Immature natural killer cell (primary cell): Measurements from ENCODE around the gene CHST11. TPM values are rescaled to one million over a fixed set of nuclear protein-coding genes. Genes with fewer than 3 reads are reported as not detected.

Experiments
- DNase-seq, 3 donors: peaks; one replicate each; pipeline ENCODE4 v3.0.0; 2022; ENCODE audit warnings: mixed read lengths in 1 of 3
- H3K27ac Mint-ChIP-seq, 6 donors: one replicate each; pipeline ENCODE4 v1.8.0; 2020; ENCODE audit warnings: mixed read lengths in 6 of 6, mild to moderate bottlenecking in 5 of 6, inconsistent platforms in 4 of 6, moderate library complexity in 3 of 6
- H3K27me3 Mint-ChIP-seq, 3 donors: one replicate each; pipeline ENCODE4 v1.8.0; 2020 to 2021; ENCODE audit warnings: low read depth in 3 of 3, mild to moderate bottlenecking in 3 of 3, mixed read lengths in 3 of 3, moderate library complexity in 3 of 3, inconsistent platforms in 1 of 3
- H3K36me3 Mint-ChIP-seq, 3 donors: one replicate each; pipeline ENCODE4 v1.8.0; 2020; ENCODE audit warnings: mixed read lengths in 3 of 3, inconsistent platforms in 2 of 3, mild to moderate bottlenecking in 2 of 3
- H3K4me1 Mint-ChIP-seq, 2 donors: one replicate each; pipeline ENCODE4 v1.8.0; 2020; ENCODE audit warnings: inconsistent platforms in 2 of 2, mild to moderate bottlenecking in 2 of 2, mixed read lengths in 2 of 2, moderate library complexity in 1 of 2
- H3K4me3 Mint-ChIP-seq, 5 donors: one replicate each; pipeline ENCODE4 v1.8.0; 2020; ENCODE audit warnings: mild to moderate bottlenecking in 5 of 5, mixed read lengths in 5 of 5, inconsistent platforms in 3 of 5, moderate library complexity in 3 of 5
- H3K9me3 Mint-ChIP-seq, 6 donors: one replicate each; pipeline ENCODE4 v1.8.0; 2020; ENCODE audit warnings: mild to moderate bottlenecking in 6 of 6, mixed read lengths in 6 of 6, inconsistent platforms in 4 of 6, moderate library complexity in 3 of 6
- polyA plus RNA-seq, 3 donors: library from polyadenylated mRNA; unstranded; fragments of 300-500 nt; fragmentation: Illumina TruSeq; gene quantifications; one replicate each; pipeline ENCODE4 v1.2.3, GENCODE V29; 2021

Gene CHST11
- polyA plus RNA-seq, 3 donors from 2014 or later = 42.5 to 90.1 (median 78.4) TPM

DNA sequence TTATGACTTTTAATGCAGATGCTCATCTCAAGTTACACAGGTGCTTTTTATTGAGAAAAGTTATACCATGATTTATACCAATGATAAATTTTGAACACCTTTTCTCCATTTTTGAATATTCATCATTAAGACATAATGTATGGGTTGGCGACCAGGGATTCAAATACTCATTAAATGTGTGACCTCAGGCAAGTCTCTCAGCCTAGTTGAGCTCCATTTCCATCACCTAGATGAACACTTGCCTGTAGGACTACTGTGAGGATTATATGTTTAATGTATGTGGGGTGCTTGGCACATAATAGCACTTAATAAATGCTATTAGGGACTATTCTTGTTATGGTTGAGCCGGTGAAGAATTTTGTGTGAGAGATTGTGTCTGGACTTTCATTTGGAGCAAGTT is 228.6 kb downstream of the CHST11 start:
- H3K4me3 Mint-ChIP-seq = peak overlapping the region in 3 of 5 donors; percentile 18 to 48 (median 35)
- H3K9me3 Mint-ChIP-seq = no peaks in the 10 kb centered on the region
- DNase-seq = no peak
- peak overlapping the region; percentile 36 to 85 (median 62) for H3K27ac Mint-ChIP-seq
- H3K36me3 Mint-ChIP-seq = no peaks in the 10 kb centered on the region
- peaks cover 5 to 14% (median 14%) of the 10 kb centered on the region in 3 donors for H3K27me3 Mint-ChIP-seq
- H3K4me1 Mint-ChIP-seq = peaks cover 98 to 99% of the 10 kb centered on the region in 2 donors

DNA sequence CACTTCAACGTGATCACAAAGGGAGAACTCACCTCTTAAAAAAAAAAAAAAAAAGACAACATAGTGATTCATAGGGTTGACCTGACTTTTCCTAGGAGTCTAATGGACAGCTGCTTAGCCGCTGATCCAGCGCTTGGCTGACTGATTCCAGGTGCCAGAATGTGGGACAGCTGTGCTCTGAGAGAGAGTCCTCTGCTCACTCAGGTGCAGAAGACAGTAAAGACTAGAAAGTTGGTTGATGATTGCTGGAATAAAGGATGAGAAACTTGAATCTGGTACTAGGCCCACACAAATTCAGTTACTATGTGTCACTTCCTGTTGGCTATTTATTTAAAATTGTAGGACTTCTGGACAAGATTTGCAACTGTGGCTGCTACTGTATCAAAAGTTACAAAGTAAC is 229.4 kb downstream of the CHST11 start:
- H3K9me3 Mint-ChIP-seq = no peaks in the 10 kb centered on the region
- no peak for DNase-seq
- peak overlapping the region; percentile 81 to 97 (median 96) for H3K27ac Mint-ChIP-seq
- H3K4me3 Mint-ChIP-seq = peak overlapping the region; percentile 47 to 75 (median 72)
- H3K36me3 Mint-ChIP-seq = no peaks in the 10 kb centered on the region
- peaks cover 98 to 99% of the 10 kb centered on the region in 2 donors for H3K4me1 Mint-ChIP-seq
- H3K27me3 Mint-ChIP-seq = peaks cover 5 to 15% (median 14%) of the 10 kb centered on the region in 3 donors

DNA sequence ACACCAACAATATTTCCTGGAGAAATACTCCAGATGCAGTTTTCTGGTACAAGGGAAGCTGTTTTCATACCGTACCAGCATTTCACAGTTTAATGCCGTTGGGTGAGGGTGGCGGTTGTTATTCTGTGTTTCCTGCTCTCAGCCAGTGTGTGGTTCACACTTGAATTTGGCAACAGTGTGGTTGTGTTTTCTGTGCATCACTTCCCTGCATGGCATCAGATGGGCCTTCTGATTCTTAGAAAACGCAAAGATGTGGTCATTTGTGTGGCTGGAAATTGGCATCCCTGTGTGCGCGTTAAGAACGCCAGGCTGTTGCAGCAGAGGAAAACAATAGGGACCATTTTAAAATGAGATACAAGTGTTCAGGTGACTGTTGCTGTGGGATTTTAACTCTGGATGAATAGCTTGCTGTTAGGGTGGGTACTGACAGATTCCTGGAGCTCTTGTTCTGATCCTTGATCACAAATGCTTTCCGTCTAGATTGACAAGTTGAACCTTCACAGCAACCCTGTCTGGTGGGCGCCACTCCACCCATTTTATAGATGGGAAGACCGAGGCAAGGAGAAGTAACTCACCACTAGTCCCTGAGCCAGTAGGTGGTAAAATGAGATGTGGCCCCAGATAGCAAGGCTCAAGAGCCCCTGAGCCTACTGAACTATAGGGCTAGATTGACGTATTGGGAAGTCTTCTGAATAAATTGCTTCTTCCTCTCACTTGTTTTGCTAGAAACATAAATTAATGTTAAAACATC is 231.2 kb downstream of the CHST11 start:
- Mint-ChIP-seq H3K27me3 (peaks cover 5 to 28% (median 16%) of the 10 kb centered on the region in 3 donors), H3K9me3 (no peaks in the 10 kb centered on the region), H3K4me1 (peaks cover 99 to 100% of the 10 kb centered on the region in 2 donors), H3K36me3 (peaks cover 0 to 2% (median 0%) of the 10 kb centered on the region in 3 donors), H3K27ac (peak overlapping the region; percentile 93 to 98 (median 96)), H3K4me3 (peak overlapping the region; percentile 70 to 87 (median 79))
- DNase-seq = peak; percentile 86 to 88 (median 87)

DNA sequence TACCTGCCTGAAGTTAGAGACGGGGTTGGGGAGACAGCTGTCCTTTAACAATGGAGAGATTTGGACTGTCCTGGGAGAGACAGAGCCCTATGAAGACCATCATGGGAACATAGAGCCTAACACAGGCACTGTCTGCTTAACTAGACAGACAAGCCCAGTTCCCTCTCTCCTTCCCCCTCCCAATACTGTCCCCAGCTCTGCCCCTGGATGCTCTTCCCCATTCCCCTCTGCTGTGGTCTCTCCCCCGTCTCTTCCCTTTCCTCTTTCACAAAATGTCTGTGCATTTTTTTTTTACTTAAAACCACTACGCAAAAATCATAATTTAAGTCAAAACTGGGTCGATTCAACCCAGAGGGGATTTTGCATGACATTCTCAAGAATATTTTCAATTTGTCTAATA is 232.9 kb downstream of the CHST11 start:
- peak overlapping the region in 4 of 5 donors; percentile 1 to 54 (median 26) for H3K4me3 Mint-ChIP-seq
- H3K4me1 Mint-ChIP-seq = peaks cover 99 to 100% of the 10 kb centered on the region in 2 donors
- H3K36me3 Mint-ChIP-seq = peaks cover 0 to 3% (median 0%) of the 10 kb centered on the region in 3 donors
- peak overlapping the region in 5 of 6 donors; percentile 34 to 68 (median 53) for H3K27ac Mint-ChIP-seq
- peaks cover 6 to 37% (median 26%) of the 10 kb centered on the region in 3 donors for H3K27me3 Mint-ChIP-seq
- H3K9me3 Mint-ChIP-seq = no peaks in the 10 kb centered on the region
- no peak for DNase-seq

DNA sequence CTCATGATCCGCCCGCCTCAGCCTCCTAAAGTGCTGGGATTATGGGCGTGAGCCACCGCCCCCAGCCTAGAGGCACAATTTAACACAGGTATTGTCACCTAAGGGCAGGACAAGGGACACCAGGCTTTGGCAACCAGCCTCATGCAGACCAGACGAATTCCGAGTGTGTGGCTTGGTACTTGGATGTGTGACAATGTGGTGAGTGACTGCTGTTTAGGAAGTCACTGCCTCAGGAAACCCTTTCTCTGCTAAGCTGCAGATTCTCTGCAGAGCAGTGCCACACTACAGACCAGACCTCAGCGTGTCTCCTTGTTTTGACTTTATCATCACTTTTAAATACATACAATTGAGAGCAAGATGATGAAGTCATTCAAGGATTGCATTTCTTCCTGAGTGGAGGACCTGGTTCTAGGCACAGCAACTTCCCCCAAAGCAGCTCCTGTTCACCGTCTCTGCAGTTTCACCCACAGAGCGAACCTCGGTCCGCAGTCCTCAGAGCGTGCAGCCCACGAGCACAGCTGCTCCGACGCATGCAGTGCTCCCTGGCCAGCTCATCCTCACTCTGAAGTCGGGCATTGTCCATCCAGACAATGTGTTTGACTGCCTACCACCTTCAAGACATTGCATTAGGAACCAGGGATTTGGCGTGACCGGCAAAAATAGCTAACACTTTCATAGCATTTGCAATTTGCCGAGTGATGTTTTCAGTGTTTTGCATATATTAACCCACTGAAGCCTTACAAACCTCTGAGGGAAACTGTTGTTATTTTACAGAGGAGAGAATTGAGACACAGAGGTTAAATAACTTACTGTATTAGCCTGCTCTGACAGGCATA is 235.2 kb downstream of the CHST11 start:
- H3K4me1 Mint-ChIP-seq = peaks cover 95 to 99% of the 10 kb centered on the region in 2 donors
- peaks cover 0 to 3% (median under 1%) of the 10 kb centered on the region in 3 donors for H3K36me3 Mint-ChIP-seq
- peak overlapping the region; percentile 74 to 87 (median 84) for H3K4me3 Mint-ChIP-seq
- DNase-seq = peak; percentile 61 to 74 (median 69)
- no peaks in the 10 kb centered on the region for H3K9me3 Mint-ChIP-seq
- H3K27ac Mint-ChIP-seq = peak overlapping the region; percentile 80 to 92 (median 84)
- peaks cover 6 to 34% (median 27%) of the 10 kb centered on the region in 3 donors for H3K27me3 Mint-ChIP-seq

DNA sequence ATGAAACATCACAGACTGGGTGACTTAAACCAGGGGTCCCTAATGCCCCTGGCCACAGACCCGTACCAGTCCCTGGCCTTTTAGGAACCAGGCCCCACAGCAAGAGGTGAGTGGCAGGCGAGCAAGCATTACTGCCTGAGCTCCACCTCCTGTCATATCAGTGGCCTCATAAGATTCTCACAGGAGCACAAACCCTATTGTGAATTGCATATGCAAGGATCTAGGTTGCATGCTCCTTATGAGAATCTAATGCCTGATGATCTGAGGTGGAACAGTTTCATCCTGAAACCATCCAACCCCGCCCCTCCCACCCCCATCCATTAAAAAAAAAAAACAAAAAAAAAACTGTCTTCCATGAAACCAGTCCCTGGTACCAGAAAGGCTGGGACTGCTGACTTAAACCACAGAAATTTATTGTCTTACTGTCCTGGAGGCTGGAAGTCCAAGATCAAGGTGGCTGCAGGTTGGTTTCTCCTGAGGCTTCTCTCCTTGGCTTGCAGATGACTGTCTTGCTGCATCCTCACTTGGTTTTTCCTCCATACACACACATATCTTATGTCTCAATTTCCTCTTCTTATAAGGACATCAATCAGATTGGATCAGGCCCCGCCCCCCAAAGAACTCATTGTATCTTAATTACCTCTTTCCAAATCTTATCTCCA is 235.9 kb downstream of the CHST11 start:
- Mint-ChIP-seq H3K9me3 (no peaks in the 10 kb centered on the region), H3K27ac (peak overlapping the region; percentile 67 to 92 (median 80)), H3K36me3 (peaks cover 0 to 5% (median 3%) of the 10 kb centered on the region in 3 donors), H3K4me1 (peaks cover 94 to 99% of the 10 kb centered on the region in 2 donors), H3K4me3 (peak overlapping the region; percentile 54 to 87 (median 84)), H3K27me3 (peaks cover 6 to 28% (median 26%) of the 10 kb centered on the region in 3 donors)
- DNase-seq = no peak

DNA sequence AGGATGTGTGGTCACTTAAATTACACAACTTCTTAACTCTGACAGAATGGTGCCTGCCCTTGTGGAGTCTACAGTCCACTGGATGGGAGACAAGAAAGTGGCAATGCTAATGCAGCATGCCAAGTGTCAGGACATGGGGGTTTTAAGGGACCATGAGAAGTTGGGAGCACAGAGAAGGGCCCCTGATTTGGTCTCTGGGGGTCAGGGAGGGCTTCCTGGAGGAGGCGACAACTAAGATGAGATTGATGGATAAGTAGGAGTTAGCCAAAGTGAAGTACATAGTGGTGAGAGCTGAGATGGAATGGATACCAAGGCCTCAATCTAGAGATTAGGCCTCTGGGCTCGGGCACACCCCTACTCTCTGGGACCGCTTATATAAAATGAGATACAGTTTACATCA is 236.7 kb downstream of the CHST11 start:
- Mint-ChIP-seq H3K9me3 (no peaks in the 10 kb centered on the region), H3K4me1 (peaks cover 94 to 99% of the 10 kb centered on the region in 2 donors), H3K27ac (peak overlapping the region in 3 of 6 donors; percentile 15 to 73 (median 53)), H3K36me3 (peaks cover 0 to 5% (median 3%) of the 10 kb centered on the region in 3 donors), H3K4me3 (peak overlapping the region in 3 of 5 donors; percentile 35 to 61 (median 54)), H3K27me3 (peaks cover 1 to 23% (median 21%) of the 10 kb centered on the region in 3 donors)
- no peak for DNase-seq

DNA sequence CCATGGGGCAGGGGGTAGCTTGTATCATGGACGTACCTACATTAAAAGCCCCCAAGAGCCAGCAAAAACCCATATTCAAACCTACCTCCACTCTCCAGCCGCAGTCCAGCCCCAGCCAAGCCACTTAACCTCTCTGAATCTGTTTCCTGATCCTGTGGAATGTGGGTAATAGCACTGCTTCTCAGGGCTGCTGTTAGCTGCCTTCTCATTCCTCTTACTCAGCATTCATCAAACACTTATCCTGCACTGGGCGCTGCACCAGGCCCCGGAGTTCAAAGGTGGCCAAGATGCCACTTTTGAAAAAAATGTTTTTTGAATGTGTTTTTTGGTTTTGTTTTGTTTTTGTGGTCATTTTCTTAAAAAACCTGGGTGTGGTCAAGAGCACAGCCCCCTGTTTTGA is 237.4 kb downstream of the CHST11 start:
- Mint-ChIP-seq H3K27ac (peak overlapping the region in 5 of 6 donors; percentile 18 to 79 (median 63)), H3K27me3 (peaks cover 1 to 23% (median 21%) of the 10 kb centered on the region in 3 donors), H3K36me3 (peaks cover 0 to 5% (median 3%) of the 10 kb centered on the region in 3 donors), H3K9me3 (no peaks in the 10 kb centered on the region), H3K4me3 (peak overlapping the region; percentile 3 to 62 (median 46)), H3K4me1 (peaks cover 90 to 97% of the 10 kb centered on the region in 2 donors)
- no peak for DNase-seq

DNA sequence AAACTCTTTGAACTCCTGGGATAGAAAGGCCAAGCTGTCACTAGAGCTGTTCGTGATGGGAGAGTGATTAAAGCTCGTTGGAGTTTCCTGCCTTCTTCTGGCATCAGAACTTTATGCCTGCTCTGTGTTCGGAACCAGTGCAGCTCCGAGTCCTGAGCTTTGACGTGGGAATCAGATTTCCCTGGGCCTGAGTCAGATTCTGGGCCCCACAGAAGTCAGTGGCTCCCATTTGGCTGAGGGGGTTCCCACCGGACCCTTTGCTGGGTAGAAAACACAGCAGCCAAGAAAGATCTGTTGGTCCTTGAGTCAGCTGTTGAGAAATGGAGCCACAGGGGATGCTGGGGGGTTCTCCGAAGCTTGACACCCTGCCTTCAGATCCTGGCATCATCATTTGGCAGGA is 238.0 kb downstream of the CHST11 start:
- no peak for DNase-seq
- Mint-ChIP-seq H3K27ac (peak overlapping the region in 5 of 6 donors; percentile 18 to 83 (median 63)), H3K27me3 (peaks cover 1 to 23% (median 21%) of the 10 kb centered on the region in 3 donors), H3K4me3 (peak overlapping the region; percentile 3 to 74 (median 46)), H3K36me3 (peaks cover 0 to 5% (median 3%) of the 10 kb centered on the region in 3 donors), H3K4me1 (peaks cover 88 to 97% of the 10 kb centered on the region in 2 donors), H3K9me3 (no peaks in the 10 kb centered on the region)

DNA sequence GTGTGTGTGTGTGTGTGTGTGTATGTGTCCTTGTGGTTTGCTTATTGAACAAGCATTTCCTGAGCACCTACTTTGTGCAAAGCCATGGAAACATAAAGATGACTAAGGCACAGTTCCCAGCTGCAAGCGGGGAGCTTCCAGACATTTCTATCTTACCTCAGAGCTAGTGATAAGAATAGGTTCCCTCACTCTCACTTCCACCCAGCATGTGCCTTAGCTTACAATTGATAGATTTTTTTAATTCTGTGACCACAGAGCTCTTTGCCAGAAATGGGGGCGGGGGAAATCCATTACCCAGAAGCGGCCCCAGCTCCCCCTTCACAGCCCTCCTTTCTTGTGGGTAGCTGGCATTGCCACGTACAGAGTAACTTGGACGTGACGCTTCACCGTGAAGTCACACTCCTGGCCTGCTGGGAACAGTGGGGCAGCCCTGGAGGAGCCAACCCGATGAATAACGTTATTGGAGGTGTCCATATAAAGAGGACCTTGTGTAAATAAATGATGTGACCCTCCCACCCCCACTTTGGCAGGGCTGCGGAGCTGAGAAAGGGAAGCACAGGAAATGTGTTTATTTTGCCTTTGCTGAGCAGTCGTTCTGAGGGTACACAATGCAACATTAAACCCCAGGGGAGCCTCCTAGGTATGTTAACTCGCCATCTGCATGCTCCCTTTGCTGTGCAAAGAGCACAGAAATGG is 238.9 kb downstream of the CHST11 start:
- peak; percentile 72 for DNase-seq
- peaks cover 1 to 23% (median 21%) of the 10 kb centered on the region in 3 donors for H3K27me3 Mint-ChIP-seq

DNA sequence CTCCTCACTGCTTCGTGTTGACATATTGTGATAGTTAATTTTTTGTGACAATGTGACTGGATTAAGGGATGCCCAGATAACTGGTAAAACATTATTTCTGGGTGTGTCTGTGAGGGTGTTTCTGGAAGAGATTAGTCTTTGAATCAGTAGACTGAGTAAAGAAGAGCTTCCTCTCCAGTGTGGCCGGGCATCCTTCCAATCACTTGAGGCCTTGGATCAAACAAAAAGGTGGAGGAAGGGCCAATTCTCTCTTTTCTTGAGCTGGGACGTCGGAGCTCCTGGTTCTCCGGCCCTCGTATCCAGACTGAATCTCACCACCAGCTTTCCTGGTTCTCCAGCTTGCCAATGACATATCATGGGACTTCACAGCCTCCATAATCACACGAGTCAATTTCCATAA is 240.4 kb downstream of the CHST11 start:
- no peak for DNase-seq
- H3K4me3 Mint-ChIP-seq = peak overlapping the region in 1 of 5 donors; percentile 23

More for the DNA sequence above, 238.9 kb downstream of the CHST11 start:
- no peaks in the 10 kb centered on the region for H3K9me3 Mint-ChIP-seq
- peak overlapping the region; percentile 36 to 74 (median 57) for H3K4me3 Mint-ChIP-seq
- H3K36me3 Mint-ChIP-seq = peaks cover 0 to 5% (median 3%) of the 10 kb centered on the region in 3 donors
- H3K27ac Mint-ChIP-seq = peak overlapping the region; percentile 48 to 88 (median 78)
- peaks cover 83 to 93% of the 10 kb centered on the region in 2 donors for H3K4me1 Mint-ChIP-seq

DNA sequence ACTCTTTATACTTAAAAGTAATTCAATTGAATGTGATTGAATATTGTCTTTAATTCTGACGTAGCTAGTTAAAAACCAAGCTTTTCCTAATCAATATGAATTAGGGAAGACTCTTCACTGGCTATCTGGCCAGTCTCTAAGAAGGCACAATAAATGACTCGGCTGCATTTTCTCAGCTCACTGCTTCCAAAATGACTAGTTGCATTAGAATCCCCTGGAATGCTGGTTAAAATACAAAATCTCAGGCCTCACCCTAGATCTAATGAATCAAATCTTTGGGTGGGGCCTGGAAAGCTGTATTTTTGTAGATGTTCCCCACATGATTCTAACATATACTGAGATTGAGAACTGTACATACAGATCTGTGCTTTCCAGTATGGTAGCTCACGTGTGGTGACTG is 242.1 kb downstream of the CHST11 start:
- peaks cover 1 to 12% (median 4%) of the 10 kb centered on the region in 3 donors for H3K27me3 Mint-ChIP-seq
- no peaks in the 10 kb centered on the region for H3K9me3 Mint-ChIP-seq
- no peak for DNase-seq
- H3K4me1 Mint-ChIP-seq = peaks cover 76 to 90% of the 10 kb centered on the region in 2 donors
- peaks cover 0 to 8% (median 5%) of the 10 kb centered on the region in 3 donors for H3K36me3 Mint-ChIP-seq
- H3K4me3 Mint-ChIP-seq = no peak overlapping the region
- no peak overlapping the region for H3K27ac Mint-ChIP-seq

More for the DNA sequence above, 240.4 kb downstream of the CHST11 start:
- peak overlapping the region in 4 of 6 donors; percentile 20 to 31 (median 24) for H3K27ac Mint-ChIP-seq
- H3K4me1 Mint-ChIP-seq = peaks cover 80 to 91% of the 10 kb centered on the region in 2 donors
- peaks cover 1 to 17% (median 12%) of the 10 kb centered on the region in 3 donors for H3K27me3 Mint-ChIP-seq
- H3K9me3 Mint-ChIP-seq = no peaks in the 10 kb centered on the region
- peaks cover 0 to 5% (median 3%) of the 10 kb centered on the region in 3 donors for H3K36me3 Mint-ChIP-seq
